GM19395 (cell line): ENCODE measurements around the gene TCOF1.

ENCODE experiments used
- ATAC-seq: cut with Tn5 transposase; IDR thresholded peaks from one replicate; pipeline ENCODE4 v1.9.1; 2021; ENCODE audit warnings: mild to moderate bottlenecking, moderate library complexity; ENCODE audit not compliant: unreplicated experiment

Gene TCOF1

GRCh38 chr5:150386024-150386855 is 28.7 kb downstream of the TCOF1 start:
- ATAC-seq, result no peak

GRCh38 chr5:150389531-150390266 is 32.2 kb downstream of the TCOF1 start:
- ATAC-seq, result no peak

GRCh38 chr5:150391064-150391834 is 33.8 kb downstream of the TCOF1 start:
- ATAC-seq, result no peak

- no peak for ATAC-seq
Observed at GRCh38 chr5:150391986-150392385, 34.5 kb downstream of the TCOF1 start.

GRCh38 chr5:150392680-150393079 is 35.2 kb downstream of the TCOF1 start:
- no peak for ATAC-seq

- no peak for ATAC-seq
Observed at GRCh38 chr5:150393096-150393645, 35.7 kb downstream of the TCOF1 start.

- ATAC-seq, result no peak
Observed at GRCh38 chr5:150394131-150394530, 36.6 kb downstream of the TCOF1 start.

- ATAC-seq, result no peak
Observed at GRCh38 chr5:150394912-150395687, 37.6 kb downstream of the TCOF1 start.

GRCh38 chr5:150395688-150395975 is 38.1 kb downstream of the TCOF1 start:
- ATAC-seq, result no peak

GRCh38 chr5:150396267-150396666 is 38.8 kb downstream of the TCOF1 start:
- ATAC-seq, result no peak

- no peak for ATAC-seq
Observed at GRCh38 chr5:150397146-150397781, 39.8 kb downstream of the TCOF1 start.

GRCh38 chr5:150397782-150398721 is 40.6 kb downstream of the TCOF1 start:
- no peak for ATAC-seq

GRCh38 chr5:150398722-150399523 is 41.4 kb downstream of the TCOF1 start:
- peak; percentile 63 for ATAC-seq

GRCh38 chr5:150399524-150400211 is 42.2 kb downstream of the TCOF1 start:
- peak; percentile 21 for ATAC-seq

GRCh38 chr5:150400316-150401075 is 43.0 kb downstream of the TCOF1 start:
- no peak for ATAC-seq

GRCh38 chr5:150401076-150401375 is 43.5 kb downstream of the TCOF1 start:
- no peak for ATAC-seq
